Skin epidermis (tissue), 12 donors: Measurements from ENCODE around the gene NUMA1.

Experiments
- H3K27ac ChIP-seq, 21 experiments: fragments of 200-600 bp; sonication (generic) in 11 of 21; one replicate each; pipeline ENCODE4 v1.5.0; 2020; ENCODE audit warnings: mild to moderate bottlenecking in 3 of 21, inconsistent platforms in 2 of 21, moderate library complexity in 2 of 21
- H3K4me3 ChIP-seq, 7 experiments: fragments of 200-600 bp; sonication (generic) in 2 of 7; one replicate each; pipeline ENCODE4 v1.5.0; 2020; ENCODE audit warnings: inconsistent platforms in 2 of 7, mild to moderate bottlenecking in 2 of 7, moderate library complexity in 1 of 7

NUMA1 gene

DNA sequence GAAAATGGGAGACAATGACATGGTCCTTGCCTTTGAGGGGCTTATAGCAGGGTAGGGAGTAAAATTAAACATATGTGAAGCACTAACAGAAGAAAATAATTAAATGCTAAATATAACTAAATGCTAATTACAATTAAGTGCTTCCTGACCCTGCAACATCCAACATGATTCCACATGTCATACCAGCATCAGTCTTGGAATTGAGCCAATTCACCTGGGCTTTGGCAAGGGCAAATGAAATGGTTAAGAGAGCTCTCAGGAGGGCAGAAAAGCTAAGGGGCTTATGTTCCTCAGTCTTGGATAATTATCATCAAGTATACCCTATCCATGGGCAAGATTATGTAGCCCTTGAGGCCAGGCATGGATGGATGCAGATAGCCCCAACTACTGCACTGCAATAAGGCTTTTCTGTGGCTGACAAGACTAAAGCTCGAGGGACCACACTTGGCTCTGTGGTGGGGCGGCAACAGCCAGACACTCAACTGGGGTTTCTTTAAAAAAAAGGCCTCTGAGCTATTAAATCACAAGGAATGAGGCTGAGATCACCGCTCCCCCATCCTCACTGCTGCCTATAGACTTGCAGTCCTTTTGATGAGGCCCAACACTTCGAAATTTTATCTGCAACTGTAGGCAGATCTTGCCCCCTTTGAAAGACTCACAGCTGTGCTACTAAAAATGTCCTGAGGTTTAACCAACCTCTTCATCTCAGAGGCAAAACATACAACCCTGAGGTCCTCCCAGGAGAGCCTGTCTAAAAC is 42.6 kb downstream of the NUMA1 start:
- Histone ChIP-seq H3K27ac (peak overlapping the region in 18 of 21 experiments; percentile 91 to 100 (median 94)), H3K4me3 (peak overlapping the region in 3 of 7 experiments; percentile 42 to 54 (median 54))

DNA sequence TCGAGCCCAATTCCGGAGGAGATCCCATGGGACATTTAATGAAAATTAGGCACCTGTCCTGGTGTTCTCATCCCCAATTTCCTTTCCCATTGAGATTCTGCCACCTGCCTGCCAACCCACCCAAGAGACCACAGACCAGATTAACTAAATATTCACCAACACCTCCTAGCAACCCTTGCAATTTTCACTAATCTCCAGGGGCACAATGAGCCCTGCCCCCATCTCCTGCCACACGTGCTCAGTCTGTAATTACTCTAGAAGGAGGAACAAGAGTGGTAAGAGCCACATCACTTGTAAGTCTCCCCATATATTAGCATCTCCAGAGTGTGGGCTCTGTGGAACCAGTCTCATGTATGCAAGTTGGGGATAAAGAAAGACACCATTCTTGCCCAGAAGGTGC is 43.7 kb downstream of the NUMA1 start:
- Histone ChIP-seq H3K27ac (peak overlapping the region in 6 of 21 experiments; percentile 3 to 96 (median 34)), H3K4me3 (no peak overlapping the region)

DNA sequence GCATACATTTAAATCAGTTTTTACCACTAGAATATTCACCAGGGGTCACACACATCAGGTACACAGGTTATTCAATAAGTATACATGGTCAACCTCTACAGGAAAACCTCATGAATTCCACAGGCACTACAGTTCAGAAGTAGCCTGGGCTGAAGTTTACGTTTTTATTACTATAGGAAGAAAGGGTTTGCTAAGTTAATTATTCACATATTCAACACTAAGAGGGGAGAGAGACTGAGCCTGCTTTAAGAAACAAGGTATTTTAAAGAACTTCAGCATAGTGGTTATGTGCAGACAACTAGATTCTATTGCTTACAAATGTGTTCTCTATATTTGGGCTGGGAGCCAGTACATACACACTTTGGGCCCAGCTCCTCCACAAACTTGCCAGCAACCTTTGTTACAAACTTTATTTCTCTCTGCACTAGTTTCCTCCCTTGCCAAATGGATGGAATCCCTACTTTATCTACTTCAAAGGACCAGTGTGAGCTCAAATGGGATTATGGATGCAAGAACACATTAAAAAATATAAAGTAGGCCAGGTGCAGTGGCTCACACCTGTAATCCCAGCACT is 49.8 kb downstream of the NUMA1 start:
- H3K27ac ChIP-seq, result peak overlapping the region in 2 of 21 experiments; percentile 2 to 19
- H3K4me3 ChIP-seq, result no peak overlapping the region

DNA sequence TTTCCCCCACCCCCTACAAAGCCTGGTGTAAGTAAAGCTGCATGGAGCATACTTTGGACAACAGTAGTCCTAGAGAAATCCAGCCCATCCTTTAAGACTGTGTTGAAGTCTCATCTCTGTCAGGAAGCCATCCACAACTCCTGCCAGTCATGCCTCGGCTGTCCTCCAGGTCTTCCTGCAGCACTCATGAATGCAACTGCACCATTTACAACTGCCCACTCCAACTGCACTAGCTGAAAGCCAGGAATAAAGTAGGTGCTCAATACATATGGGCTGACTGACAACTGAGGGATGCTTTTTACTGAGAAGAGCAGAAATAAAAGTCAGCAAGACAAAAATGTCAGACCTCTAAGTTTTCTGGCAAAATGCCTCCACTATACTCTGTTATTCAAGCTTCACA is 54.3 kb downstream of the NUMA1 start:
- Histone ChIP-seq H3K4me3 (no peak overlapping the region), H3K27ac (peak overlapping the region in 9 of 21 experiments; percentile 0 to 76 (median 57))

DNA sequence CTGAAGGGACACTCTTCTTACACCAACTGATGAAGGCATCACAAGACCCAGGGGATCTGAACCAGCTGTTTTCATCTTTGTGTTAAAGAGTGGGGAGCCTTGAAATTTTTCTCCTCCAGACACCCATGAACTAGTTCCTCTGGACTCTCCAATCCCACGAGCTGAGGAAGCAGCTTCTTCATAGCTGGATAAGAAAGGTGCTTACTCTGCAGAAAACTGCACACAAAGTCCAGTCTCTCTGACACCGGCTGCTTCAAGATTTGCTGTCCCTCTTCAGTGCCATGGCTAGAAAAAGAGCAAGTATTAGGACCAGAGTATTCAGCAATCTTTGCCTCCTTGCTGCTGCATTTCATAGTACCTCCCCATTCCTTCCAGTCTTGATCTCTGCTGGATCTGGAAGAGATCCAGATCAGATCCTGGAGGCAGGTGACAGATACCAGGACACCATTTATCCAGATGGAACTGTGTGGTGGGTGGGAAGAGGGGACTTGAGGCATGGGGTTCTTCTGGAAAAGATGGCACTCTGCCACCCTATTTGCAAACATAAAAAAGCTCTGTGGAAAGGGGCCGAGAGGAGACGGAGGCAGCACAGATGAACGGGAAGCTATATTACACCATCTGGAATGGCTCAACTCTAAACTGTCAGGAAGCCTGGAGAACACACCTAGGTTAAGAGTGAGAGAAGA is 56.1 kb downstream of the NUMA1 start:
- Histone ChIP-seq H3K27ac (peak overlapping the region in 11 of 21 experiments; percentile 12 to 76 (median 45)), H3K4me3 (no peak overlapping the region)

DNA sequence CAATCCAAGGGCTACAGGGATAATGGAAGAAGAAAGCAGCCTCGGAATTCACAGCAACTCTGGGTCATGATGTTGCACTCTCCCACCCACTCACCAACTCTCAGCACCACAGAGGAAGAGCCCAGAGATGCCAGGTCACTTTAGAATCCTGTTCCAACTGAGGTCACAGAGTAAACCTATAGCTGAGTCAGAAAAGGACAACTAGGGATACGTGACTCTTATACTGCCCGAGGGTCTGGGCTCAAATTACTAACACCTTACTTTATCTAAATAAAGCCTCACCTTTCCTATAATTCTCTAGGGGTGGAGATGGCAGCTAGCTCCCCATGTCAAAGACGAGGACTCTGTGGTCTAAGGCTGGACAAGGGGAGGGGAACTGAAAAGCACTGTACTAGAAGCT is 57.0 kb downstream of the NUMA1 start:
- no peak overlapping the region for H3K4me3 ChIP-seq
- H3K27ac ChIP-seq, result peak overlapping the region in 3 of 21 experiments; percentile 26 to 32 (median 31)

DNA sequence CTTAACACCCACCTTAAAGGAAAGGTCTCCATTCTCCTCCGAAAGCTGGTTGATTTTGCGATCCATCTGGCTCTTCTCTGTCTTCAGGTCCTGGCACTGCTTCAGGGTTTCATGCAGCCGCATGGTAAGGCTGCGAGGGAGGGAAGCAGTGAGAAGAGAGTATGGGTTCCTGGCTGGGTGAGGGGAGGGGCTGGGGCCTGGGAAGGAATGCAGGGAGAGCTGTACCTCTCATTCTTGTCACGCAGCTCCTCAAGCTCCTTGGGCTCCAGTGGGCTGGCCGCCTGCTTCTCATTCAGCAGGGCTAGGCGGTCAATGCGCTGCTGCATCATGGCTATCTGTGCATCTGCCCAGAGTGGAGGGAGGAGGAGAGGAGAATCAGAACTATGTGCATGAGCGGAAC is 62.2 kb downstream of the NUMA1 start:
- Histone ChIP-seq H3K4me3 (no peak overlapping the region), H3K27ac (no peak overlapping the region)

DNA sequence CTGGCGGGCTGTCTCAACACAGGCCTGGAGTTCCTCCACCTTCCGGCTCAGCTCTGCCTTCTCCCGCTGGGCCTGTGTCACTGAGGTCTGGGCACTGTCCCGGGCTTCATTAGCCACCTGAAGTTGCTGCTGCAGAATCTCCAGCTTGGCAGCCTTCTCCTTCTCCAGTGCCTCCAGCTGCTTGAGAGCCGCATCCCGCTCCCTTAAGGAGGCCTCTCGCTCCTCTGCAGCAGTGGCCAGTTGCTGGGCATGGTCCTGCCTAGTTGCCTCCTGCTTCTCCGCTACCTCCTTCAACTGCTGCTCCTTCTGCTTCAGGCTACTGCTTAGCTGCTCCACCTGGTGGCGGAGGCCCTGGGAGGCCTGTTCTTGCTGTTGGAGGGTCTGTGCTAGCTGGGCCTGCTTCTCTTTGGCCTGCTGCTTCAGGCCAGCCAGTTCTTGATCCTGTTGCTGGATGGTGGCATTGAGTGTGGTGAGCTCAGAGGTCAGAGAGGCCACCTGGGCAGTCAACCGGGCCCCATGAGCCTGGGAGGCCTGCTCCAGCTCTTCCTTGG is 64.8 kb downstream of the NUMA1 start:
- no peak overlapping the region for H3K4me3 ChIP-seq
- peak overlapping the region in 1 of 21 experiments; percentile 76 for H3K27ac ChIP-seq

DNA sequence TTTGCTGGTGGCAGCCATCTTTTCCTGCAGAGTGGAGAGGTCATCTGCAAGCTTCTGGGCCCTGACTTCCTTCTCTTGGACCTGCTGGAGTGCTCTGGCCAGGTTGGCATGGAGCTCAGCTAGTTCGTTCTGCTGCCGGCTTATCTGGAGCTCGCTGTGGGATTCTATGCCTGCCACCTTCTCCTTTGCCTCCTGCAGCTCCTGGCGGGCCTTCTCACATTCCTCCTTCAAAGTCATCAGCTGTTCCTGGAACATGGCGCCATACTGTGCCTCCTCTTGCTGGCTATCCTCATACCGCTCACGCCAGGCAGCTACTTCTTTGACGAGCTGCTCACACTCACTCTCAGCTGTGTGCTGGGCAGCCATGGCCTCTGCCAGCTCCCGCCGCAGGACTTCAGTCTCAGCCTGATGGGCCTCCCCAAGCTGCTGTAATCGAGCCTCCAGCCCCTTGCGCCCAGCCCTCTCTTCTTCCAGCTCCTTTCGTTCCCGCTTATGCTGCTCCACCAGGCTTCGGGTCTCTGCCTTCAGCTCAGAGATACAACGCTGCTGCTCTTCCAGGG is 65.5 kb downstream of the NUMA1 start:
- no peak overlapping the region for H3K4me3 ChIP-seq
- H3K27ac ChIP-seq, result peak overlapping the region in 4 of 21 experiments; percentile 4 to 76 (median 45)

DNA sequence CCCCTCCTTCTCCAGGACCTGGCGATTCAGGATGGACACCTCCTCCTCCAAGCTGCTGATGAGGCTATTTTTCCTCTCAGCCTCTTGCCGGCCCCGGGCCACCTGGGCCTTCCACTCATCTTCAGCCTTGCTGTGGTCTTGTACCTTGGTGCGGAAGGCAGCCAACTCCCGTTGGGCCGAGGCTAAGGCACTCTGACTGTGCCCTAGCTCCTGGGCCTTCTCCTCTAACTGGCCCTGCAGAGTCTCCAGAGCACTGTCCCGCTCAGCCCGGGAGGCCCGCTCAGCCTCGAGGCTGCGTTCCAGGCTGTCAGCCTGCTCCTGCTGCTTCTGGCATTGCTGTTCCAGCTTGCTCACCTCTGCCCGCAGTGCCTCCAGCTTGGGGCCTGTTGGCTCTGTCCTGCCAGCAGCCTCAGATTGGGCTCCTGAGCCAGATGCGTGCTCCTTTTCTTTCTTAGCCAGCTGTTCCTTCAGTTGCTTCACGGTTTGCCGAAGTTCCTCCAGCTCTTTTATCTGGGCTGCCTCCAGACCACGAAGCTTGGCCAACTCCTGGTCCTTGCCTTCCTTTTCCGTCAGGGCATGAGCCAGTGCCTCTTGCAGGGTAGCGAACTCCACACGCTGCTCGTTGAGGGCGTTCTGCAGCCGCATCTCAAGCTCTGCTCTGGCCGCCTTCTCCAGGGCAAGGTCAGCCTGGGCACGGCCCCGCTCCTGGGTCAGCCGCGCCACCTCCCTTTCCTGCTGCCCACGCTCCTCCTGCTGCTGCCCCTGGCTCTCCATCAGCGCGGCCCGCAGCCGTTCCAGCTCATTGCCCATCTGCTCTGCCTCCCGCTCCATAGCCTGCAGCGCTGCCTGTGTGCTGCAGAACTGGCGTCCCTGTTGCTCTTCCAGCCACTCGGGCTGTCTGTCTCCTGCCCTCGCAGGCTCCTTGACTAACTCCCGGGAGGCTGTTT is 66.3 kb downstream of the NUMA1 start:
- Histone ChIP-seq H3K4me3 (no peak overlapping the region), H3K27ac (peak overlapping the region in 12 of 21 experiments; percentile 4 to 76 (median 38))

DNA sequence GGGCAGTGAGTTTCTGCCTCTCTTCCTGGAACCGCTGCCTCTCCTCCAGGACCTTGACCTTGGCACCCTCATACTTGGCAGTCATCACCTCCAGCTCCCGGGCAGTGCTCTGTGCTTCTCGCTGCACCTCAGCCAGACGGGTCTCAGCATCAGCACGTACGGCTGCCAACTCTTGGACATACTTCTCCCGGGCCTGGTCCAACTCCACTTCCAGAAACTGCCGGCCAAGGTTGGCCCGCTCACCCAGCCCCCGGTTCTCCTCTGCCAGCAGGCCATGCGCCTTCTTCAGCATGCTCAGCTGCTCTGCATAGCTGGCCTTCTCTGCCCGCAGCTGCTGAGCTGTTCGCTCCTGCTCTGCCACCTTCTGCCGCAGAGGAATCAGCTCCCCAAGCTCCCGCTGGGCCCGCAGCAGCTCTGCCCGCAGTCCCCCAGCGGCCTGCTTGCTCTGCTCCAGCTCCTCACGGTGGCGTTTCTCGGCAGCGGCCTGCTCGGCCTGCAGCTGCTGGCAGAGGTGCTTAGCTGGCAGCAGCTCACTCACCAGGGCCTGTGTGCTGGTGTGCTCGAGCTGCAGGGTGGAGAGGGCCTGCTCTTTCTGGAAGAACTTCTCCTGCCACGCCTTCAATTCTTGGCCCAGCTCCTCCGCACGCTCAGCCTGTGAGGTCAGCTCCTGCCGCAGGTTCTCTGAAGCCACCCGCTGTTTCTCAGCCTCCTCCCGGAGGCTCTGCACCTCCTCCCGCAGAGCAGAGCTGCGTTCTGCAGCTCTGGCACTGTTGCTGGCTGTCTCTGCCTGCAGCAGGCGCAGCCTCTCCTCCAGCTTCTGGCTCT is 67.2 kb downstream of the NUMA1 start:
- peak overlapping the region in 13 of 21 experiments; percentile 3 to 76 (median 51) for H3K27ac ChIP-seq
- no peak overlapping the region for H3K4me3 ChIP-seq

DNA sequence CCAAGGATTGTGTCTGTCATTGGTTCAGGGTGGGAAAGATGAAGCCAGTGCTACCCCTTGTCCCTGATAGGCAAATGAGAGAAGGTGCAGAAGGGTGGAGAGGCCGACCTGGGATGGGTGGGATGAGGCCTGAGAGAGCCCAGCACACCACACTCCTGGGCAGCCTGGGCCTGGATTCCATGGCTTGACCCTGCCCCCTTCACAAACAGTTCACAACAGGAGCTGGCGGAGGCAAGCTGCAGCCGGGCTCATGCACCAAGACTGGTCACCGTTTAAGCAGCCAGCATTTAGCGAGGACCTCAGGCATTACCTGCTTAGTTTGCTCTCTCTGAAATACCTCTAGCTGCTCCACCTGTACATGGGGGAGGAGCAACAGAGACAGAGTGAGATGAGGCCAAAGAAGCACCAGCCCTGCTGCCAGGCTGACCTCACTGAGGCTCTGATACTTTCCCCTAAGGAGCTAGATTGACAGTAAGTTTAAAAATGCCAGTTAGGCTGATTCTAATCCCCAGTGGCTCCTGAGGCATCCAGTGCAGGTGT is 68.2 kb downstream of the NUMA1 start:
- H3K4me3 ChIP-seq, result no peak overlapping the region
- H3K27ac ChIP-seq, result peak overlapping the region in 6 of 21 experiments; percentile 0 to 76 (median 44)

DNA sequence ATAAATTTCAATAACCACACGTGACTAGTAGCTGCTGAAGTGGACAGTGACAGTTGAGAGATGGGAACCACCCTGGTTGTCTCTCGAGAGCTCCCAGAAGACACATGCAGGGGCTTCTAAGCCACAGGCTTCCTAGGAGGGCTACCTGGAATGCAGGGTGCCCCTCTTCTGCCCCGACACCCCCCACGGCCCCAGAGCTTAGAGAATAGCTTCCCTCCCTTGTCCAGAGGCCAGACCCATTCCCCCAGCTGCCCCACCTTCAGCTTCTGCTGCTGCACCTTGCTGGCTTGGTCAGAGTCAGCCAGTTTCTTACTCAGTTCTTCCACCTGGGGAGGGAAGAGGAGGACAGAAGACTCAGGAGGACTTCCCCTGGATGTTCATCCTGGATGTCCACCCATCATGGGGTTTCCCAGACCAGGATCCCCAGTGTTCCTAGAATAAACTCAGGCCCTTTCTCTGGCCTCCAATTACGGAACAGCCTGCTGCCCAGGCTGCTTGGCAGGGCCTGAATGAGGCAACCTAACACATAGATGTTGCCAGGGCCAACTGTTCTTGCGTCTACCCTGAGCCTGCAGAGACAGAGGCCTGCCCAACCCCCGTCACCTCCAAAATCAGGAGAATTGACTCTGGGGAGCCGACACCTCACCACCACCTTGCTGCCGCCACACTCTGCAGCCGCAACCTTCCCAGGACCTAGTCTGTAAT is 69.7 kb downstream of the NUMA1 start:
- Histone ChIP-seq H3K27ac (peak overlapping the region in 1 of 21 experiments; percentile 22), H3K4me3 (no peak overlapping the region)

DNA sequence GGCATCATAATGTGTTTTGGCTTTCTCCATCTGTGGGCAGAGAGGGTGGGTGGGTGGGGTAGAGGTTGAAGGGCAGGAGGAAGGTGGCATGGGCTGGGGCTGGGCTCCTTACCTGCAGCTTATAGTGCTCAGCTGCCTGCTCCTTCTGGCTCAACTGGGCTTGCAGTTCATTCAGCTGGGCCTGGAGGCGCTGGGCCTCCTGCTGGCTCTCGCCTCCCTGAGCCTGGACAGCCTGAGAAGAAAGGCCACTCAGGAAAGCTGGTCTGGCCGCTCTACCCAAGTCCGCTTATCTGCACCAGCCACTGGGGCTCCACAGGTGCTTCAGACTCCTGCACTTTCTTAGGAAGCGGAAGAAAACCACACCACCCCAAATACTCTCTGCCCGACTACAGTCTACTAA is 71.2 kb downstream of the NUMA1 start:
- no peak overlapping the region for H3K27ac ChIP-seq
- no peak overlapping the region for H3K4me3 ChIP-seq

DNA sequence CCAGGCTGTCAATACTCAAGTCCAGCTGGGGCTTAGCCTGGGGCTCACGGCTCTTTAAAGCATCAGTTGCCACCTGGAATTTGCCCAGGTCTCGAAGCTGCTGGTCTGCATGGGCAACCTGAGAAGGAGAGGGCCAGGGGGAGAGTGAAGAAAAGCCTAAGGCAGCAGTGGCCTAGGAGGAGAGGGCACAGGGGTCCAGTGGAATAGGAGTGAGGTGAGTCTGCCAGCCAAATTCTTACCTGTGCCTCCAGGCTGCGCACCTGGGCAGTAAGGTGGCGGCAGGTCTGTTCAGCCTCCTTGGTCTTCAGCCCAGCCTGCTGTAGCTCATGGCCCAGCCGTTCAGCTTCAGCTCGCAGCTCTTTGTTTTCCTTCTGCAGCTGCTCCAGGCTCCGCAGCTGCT is 71.6 kb downstream of the NUMA1 start:
- no peak overlapping the region for H3K27ac ChIP-seq
- no peak overlapping the region for H3K4me3 ChIP-seq

DNA sequence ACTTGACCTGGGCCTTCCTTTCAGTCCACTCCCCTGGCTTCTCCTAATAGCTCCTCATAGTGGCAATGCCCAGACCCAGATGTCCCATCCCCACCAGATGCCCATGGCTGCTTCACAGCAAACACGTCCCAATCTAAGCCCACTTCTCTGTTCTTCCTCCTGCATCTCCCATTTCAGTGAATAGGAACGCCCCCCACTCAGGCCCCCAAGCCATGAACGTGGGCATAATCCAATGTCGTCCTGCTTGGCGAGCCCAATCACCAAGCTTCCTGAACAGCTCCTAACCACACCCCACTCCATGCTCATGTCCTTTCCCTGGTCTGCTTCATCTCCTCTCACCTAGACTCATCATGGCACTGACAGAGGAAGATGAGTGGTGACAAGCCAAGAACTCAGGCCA is 72.8 kb downstream of the NUMA1 start:
- H3K27ac ChIP-seq, result no peak overlapping the region
- no peak overlapping the region for H3K4me3 ChIP-seq

DNA sequence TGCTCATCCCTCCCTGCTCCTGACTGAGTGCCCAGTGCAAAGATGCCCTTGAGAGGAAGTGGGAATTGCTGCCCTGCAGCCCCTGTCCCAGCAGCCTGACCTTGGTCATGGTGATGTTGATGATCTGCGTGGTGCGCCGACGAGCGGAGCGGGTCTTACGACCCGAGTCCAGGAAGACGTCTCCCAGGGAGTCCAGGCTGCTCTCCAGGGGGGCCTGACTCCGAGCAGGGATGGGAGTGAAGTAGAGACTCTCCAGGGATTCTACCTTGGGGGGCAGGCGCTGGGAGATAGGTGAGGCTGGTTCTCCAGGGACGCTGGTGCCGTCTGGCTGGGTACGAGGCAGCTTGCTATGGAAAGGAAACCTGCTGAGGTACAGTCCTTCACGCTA is 73.3 kb downstream of the NUMA1 start:
- Histone ChIP-seq H3K27ac (no peak overlapping the region), H3K4me3 (no peak overlapping the region)
